SK-N-MC (cell line): ENCODE results near the gene HOXA5.

Experiments
- EZH2 ChIP-seq: fragments of 200-600 bp; sonication (generic); IDR thresholded peaks from one replicate; pipeline ENCODE4 v1.6.1; 2017; ENCODE audit warnings: antibody characterized with exemption
- FOXP2 ChIP-seq: optimal IDR thresholded peaks from 2 replicates; pipeline ENCODE3; 2011; ENCODE audit warnings: mild to moderate bottlenecking, moderate library complexity; ENCODE audit not compliant: insufficient read depth; ENCODE audit errors: extremely low read length, control extremely low read depth
- POLR2AphosphoS5 ChIP-seq: IDR thresholded peaks from 2 replicates; pipeline ENCODE4 v1.6.1; 2012; ENCODE audit warnings: mild to moderate bottlenecking, low read depth, low read length, borderline replicate concordance

GRCh38 chr7:27166531-27167505 is 23.3 kb upstream of the HOXA5 start:
- TF ChIP-seq POLR2AphosphoS5 (no peak), EZH2 (no peak), FOXP2 (no peak)
